ENCODE data around the gene ALCAM. TPM values are rescaled to one million over a fixed set of nuclear protein-coding genes. Genes with fewer than 3 reads are reported as not detected.

The ALCAM gene
- total RNA-seq, 1 donor from 2014 or later: 15.2 TPM

GRCh38 chr3:105414841-105415240, 48.1 kb downstream of the ALCAM start:
- H3K4me1 ChIP-seq: no peaks in the 10 kb centered on the region
- H3K4me3 ChIP-seq: no peak overlapping the region
- intact Hi-C loops (cut with DNase I): no loop called here
- H3K27ac ChIP-seq: no peak overlapping the region
- no peak for DNase-seq (ENCODE audit: extremely low spot score in 2 of 2)
- no peaks in the 10 kb centered on the region for H3K27me3 ChIP-seq
- H3K36me3 ChIP-seq: no peaks in the 10 kb centered on the region
- TF ChIP-seq CTCF (IDR thresholded peaks at IDR 0.05) (no peak), POLR2AphosphoS5 (IDR thresholded peaks at IDR 0.05; ENCODE audit: insufficient read depth in 1 of 2, low read depth in 1 of 2) (no peak), POLR2A (IDR thresholded peaks at IDR 0.05) (no peak)
- no peaks in the 10 kb centered on the region for H3K9me3 ChIP-seq

- no peaks in the 10 kb centered on the region for H3K36me3 ChIP-seq
- no peak overlapping the region for H3K4me3 ChIP-seq
- H3K4me1 ChIP-seq: no peaks in the 10 kb centered on the region
- H3K27ac ChIP-seq: no peak overlapping the region
- intact Hi-C loops (cut with DNase I): no loop called here
- no peaks in the 10 kb centered on the region for H3K9me3 ChIP-seq
- TF ChIP-seq POLR2AphosphoS5 (IDR thresholded peaks at IDR 0.05; ENCODE audit: insufficient read depth in 1 of 2, low read depth in 1 of 2) (no peak), CTCF (IDR thresholded peaks at IDR 0.05) (no peak), POLR2A (IDR thresholded peaks at IDR 0.05) (no peak)
- no peaks in the 10 kb centered on the region for H3K27me3 ChIP-seq
- DNase-seq (ENCODE audit: extremely low spot score in 2 of 2): no peak
These were observed 49.2 kb downstream of the ALCAM start for GRCh38 chr3:105415951-105416350.

GRCh38 chr3:105417525-105418289, 51.0 kb downstream of the ALCAM start:
- H3K36me3 ChIP-seq: no peaks in the 10 kb centered on the region
- no peak overlapping the region for H3K27ac ChIP-seq
- TF ChIP-seq CTCF (IDR thresholded peaks at IDR 0.05) (no peak), POLR2A (IDR thresholded peaks at IDR 0.05) (no peak), POLR2AphosphoS5 (IDR thresholded peaks at IDR 0.05; ENCODE audit: insufficient read depth in 1 of 2, low read depth in 1 of 2) (no peak)
- intact Hi-C loops (cut with DNase I): no loop called here
- no peak for DNase-seq (ENCODE audit: extremely low spot score in 2 of 2)
- no peaks in the 10 kb centered on the region for H3K4me1 ChIP-seq
- H3K9me3 ChIP-seq: no peaks in the 10 kb centered on the region
- no peaks in the 10 kb centered on the region for H3K27me3 ChIP-seq
- no peak overlapping the region for H3K4me3 ChIP-seq

- Histone ChIP-seq H3K27me3 (no peaks in the 10 kb centered on the region), H3K36me3 (no peaks in the 10 kb centered on the region), H3K9me3 (no peaks in the 10 kb centered on the region), H3K4me3 (no peak overlapping the region), H3K27ac (no peak overlapping the region), H3K4me1 (no peaks in the 10 kb centered on the region)
- DNase-seq (ENCODE audit: extremely low spot score in 2 of 2): no peak
- TF ChIP-seq POLR2A (IDR thresholded peaks at IDR 0.05) (no peak), CTCF (IDR thresholded peaks at IDR 0.05) (no peak), POLR2AphosphoS5 (IDR thresholded peaks at IDR 0.05; ENCODE audit: insufficient read depth in 1 of 2, low read depth in 1 of 2) (no peak)
- intact Hi-C loops (cut with DNase I): no loop called here
These were observed 55.9 kb downstream of the ALCAM start for GRCh38 chr3:105422645-105423044.

GRCh38 chr3:105423397-105423796, 56.7 kb downstream of the ALCAM start:
- no peaks in the 10 kb centered on the region for H3K9me3 ChIP-seq
- DNase-seq (ENCODE audit: extremely low spot score in 2 of 2): no peak
- intact Hi-C loops (cut with DNase I): no loop called here
- H3K27ac ChIP-seq: no peak overlapping the region
- no peaks in the 10 kb centered on the region for H3K4me1 ChIP-seq
- TF ChIP-seq POLR2AphosphoS5 (IDR thresholded peaks at IDR 0.05; ENCODE audit: insufficient read depth in 1 of 2, low read depth in 1 of 2) (no peak), CTCF (IDR thresholded peaks at IDR 0.05) (no peak), POLR2A (IDR thresholded peaks at IDR 0.05) (no peak)
- no peaks in the 10 kb centered on the region for H3K36me3 ChIP-seq
- no peaks in the 10 kb centered on the region for H3K27me3 ChIP-seq
- no peak overlapping the region for H3K4me3 ChIP-seq
